Muscle of leg (tissue), 11 donors: Measurements from ENCODE around the gene TMSB4X. TPM values are rescaled to one million over a fixed set of nuclear protein-coding genes. Genes with fewer than 3 reads are reported as not detected.

Source experiments
- DNase-seq: peaks from one replicate; pipeline ENCODE4 v3.0.0; 2013
- H3K27ac ChIP-seq: one replicate; pipeline ENCODE4 v1.5.1; 2013; ENCODE audit warnings: mild to moderate bottlenecking, low read length, control low read depth
- H3K27me3 ChIP-seq: one replicate; pipeline ENCODE4 v1.6.1; 2013; ENCODE audit warnings: low read length; ENCODE audit not compliant: control insufficient read depth, insufficient read depth
- H3K36me3 ChIP-seq: one replicate; pipeline ENCODE4 v1.6.1; 2013; ENCODE audit warnings: low read length; ENCODE audit not compliant: control insufficient read depth, insufficient read depth
- H3K4me1 ChIP-seq: one replicate; pipeline ENCODE4 v1.6.1; 2013; ENCODE audit warnings: low read length; ENCODE audit not compliant: control insufficient read depth, insufficient read depth
- H3K4me3 ChIP-seq: one replicate; pipeline ENCODE4 v1.5.1; 2013; ENCODE audit warnings: low read length, control low read depth
- H3K9me3 ChIP-seq: replicated peaks from 2 replicates; pipeline ENCODE4 v1.6.1; 2013; ENCODE audit warnings: low read depth, low read length; ENCODE audit not compliant: control insufficient read depth
- WGBS: methylation state at CpG from one replicate; pipeline ENCODE4 v1.1.5; 2013; ENCODE audit warnings: missing lambda C conversion rate; ENCODE audit not compliant: insufficient coverage; 5-methylcytosine and 5-hydroxymethylcytosine counted together
- polyA plus RNA-seq, 8 donors: library from polyadenylated mRNA; unstranded; fragments of 120-200 nt; gene quantifications; one replicate each; pipeline versions ENCODE4 v1.2.1 to v1.2.3, GENCODE V29; 2013; ENCODE audit warnings: inconsistent platforms in 1 of 8, low replicate concordance in 1 of 8; ENCODE audit not compliant: insufficient read length in 8 of 8, insufficient read depth in 1 of 8
- total RNA-seq: library from RNA; stranded (reverse); fragments of 120-200 nt; gene quantifications from one replicate; pipeline ENCODE4 v1.2.4, GENCODE V29; 2013

Gene TMSB4X
- total and polyA plus RNA-seq, 9 donors, result 996 to 1,896 (median 1,301) TPM

DNA sequence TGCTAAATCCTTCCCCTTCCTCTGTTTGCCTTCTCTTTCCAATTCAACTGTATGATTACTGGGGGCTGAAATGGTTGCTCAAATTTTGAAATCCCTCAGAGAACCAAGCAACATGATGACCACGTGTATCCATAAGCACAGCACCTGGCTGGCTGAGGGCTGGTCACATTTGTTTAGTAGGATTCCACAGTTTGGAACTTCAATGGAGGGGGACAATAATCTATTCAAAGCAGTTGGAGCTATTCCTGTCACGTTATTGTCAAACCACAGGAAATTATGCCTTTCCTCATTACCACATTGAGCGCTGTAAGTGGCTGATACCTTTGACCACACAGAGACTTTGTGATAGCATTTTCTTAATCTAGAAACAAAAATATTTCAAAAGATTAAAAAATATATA, 7.0 kb downstream of the TMSB4X start:
- no peak overlapping the region for H3K4me3 ChIP-seq
- no peak for DNase-seq
- no CpG with 5 or more reads among the region's 3 CpGs for WGBS
- peaks cover 7% of the 10 kb centered on the region for H3K4me1 ChIP-seq
- peaks cover 23% of the 10 kb centered on the region for H3K27me3 ChIP-seq
- no peaks in the 10 kb centered on the region for H3K36me3 ChIP-seq
- H3K27ac ChIP-seq, result peak overlapping the region; percentile 35
- H3K9me3 ChIP-seq, result no peaks in the 10 kb centered on the region

DNA sequence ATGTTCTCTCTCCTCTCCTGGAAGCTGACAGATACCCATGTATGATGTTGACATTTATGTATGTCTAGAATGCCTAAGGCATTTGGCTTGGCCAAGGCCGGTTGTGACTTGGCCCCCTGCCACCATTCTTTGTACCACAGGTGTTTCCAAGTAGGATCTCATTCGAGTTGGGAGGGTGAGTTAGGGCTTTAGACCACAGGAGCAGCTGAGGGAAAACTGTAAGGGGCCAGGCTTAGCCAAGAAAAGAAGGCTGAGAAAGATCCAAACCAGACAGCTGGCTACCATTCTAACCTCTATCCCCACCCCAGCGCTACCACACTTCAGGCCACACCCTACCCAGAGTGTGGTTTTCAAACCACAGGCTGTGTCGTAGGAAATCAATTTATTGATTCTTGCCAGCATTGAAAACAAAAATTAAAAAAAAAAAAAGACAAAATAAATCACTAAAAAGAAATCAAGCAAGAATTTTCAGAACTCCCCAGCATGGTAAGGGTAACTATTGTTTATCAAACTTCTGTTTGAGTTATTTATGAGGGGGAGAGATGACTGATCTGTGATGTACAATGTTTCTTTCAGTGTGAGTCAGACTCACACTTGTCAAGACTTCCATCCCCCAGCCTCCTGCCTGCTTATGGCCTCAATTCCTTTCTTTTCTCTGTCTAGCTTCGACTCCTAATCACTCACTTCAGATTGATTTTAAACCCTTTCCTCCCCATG, 9.9 kb downstream of the TMSB4X start:
- Histone ChIP-seq H3K36me3 (no peaks in the 10 kb centered on the region), H3K27ac (peak overlapping the region; percentile 44), H3K4me1 (peaks cover 7% of the 10 kb centered on the region), H3K4me3 (no peak overlapping the region), H3K27me3 (peaks cover 26% of the 10 kb centered on the region), H3K9me3 (no peaks in the 10 kb centered on the region)
- DNase-seq, result peak; percentile 71
- WGBS, result 53% methylated on average over 1 of the region's 5 CpGs

DNA sequence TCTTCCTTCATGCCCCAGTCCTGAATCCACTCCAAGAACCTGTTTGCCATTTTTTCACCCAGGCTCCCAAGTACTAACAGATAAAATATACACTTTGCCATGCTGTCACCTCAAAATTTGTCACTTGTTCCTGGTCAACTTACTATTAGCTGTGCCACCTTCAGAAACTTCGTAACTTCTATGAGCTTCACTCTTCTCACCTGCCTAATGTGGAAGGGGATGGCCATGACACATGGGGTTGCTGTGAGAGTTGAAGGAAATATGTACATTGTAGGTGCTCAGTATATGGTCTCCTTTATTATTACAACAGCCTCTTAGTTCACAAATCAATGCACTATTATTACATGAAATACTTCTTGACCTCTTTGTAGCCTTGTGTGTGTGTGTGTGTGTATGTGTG, 10.4 kb downstream of the TMSB4X start:
- no peak for DNase-seq
- H3K27me3 ChIP-seq, result peaks cover 25% of the 10 kb centered on the region
- H3K36me3 ChIP-seq, result no peaks in the 10 kb centered on the region
- no peak overlapping the region for H3K4me3 ChIP-seq
- no peak overlapping the region for H3K27ac ChIP-seq
- H3K4me1 ChIP-seq, result peaks cover 10% of the 10 kb centered on the region
- no CpG with 5 or more reads among the region's 1 CpG for WGBS
- no peaks in the 10 kb centered on the region for H3K9me3 ChIP-seq

DNA sequence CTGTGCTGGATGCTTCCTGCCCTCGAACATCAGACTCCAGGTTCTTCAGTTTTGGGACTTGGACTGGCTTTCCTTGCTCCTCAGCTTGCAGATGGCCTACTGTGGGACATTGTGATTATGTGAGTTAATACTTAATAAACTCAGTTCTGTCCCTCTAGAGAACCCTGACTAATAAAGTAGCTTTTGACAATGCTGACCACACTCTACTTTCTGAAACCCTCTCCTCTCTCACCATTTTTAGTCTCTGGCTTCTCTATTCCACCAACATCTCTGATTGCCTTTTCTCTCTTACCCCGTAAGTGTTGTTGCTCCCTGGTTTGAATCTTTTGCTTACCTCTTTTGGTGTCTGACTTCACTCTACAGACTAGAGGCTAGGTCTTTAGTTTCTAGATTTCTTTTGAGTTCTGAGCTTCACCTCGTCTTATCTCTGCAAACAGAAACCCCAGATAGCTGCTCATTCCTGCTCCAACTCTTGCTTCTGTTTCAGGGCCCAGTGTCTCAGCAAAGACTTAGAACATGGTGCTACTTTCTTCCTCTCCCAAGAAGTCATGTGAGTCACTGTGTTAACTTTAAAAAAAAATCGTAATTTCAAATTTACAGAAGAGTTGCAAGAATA, 11.4 kb downstream of the TMSB4X start:
- Histone ChIP-seq H3K36me3 (no peaks in the 10 kb centered on the region), H3K27me3 (peaks cover 26% of the 10 kb centered on the region), H3K4me1 (peaks cover 10% of the 10 kb centered on the region), H3K27ac (no peak overlapping the region), H3K4me3 (no peak overlapping the region), H3K9me3 (no peaks in the 10 kb centered on the region)
- no peak for DNase-seq
- WGBS, result 86% methylated on average over 1 of the region's 4 CpGs

DNA sequence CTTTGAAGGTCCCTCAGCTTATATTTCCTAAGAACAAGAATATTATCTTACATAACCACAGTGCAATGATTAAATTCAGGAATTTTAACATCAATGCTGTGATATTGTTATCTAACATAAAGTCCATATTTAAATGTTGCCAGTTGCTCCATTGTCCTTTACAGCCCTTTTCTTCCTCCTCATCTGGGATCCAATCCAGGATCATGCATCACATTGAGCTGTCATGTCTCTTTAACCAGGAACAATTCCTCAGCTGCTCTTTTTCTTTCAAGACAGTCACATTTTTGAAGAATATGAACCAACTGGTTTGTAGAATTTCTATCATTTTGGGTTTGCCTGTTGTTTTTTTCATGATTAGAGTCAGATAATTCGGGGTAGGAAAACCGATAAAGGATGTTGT, 12.0 kb downstream of the TMSB4X start:
- Histone ChIP-seq H3K27ac (no peak overlapping the region), H3K36me3 (no peaks in the 10 kb centered on the region), H3K4me3 (no peak overlapping the region), H3K4me1 (peaks cover 10% of the 10 kb centered on the region), H3K27me3 (peaks cover 21% of the 10 kb centered on the region), H3K9me3 (no peaks in the 10 kb centered on the region)
- no CpG with 5 or more reads among the region's 2 CpGs for WGBS
- DNase-seq, result no peak

DNA sequence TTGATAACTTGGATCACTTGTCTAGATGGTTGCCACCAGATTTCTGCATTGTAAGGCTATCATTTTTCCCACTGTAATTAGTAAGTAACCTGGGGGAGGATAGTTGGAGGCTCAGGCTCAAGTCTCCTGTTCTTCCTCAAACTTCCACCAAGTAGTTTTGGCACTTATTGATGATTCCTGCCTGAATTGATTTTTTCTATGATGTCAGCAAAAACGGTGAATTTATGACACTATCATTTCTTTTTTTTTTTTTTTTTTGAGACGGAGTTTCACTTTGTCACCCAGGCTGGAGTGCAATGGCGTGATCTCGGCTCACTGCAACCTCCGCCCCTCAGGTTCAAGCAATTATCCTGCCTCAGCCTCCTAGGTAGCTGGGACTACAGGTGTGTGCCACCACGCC, 12.4 kb downstream of the TMSB4X start:
- no peaks in the 10 kb centered on the region for H3K36me3 ChIP-seq
- WGBS, result no CpG with 5 or more reads among the region's 6 CpGs
- no peak for DNase-seq
- H3K27ac ChIP-seq, result no peak overlapping the region
- no peak overlapping the region for H3K4me3 ChIP-seq
- peaks cover 20% of the 10 kb centered on the region for H3K27me3 ChIP-seq
- no peaks in the 10 kb centered on the region for H3K9me3 ChIP-seq
- peaks cover 10% of the 10 kb centered on the region for H3K4me1 ChIP-seq

DNA sequence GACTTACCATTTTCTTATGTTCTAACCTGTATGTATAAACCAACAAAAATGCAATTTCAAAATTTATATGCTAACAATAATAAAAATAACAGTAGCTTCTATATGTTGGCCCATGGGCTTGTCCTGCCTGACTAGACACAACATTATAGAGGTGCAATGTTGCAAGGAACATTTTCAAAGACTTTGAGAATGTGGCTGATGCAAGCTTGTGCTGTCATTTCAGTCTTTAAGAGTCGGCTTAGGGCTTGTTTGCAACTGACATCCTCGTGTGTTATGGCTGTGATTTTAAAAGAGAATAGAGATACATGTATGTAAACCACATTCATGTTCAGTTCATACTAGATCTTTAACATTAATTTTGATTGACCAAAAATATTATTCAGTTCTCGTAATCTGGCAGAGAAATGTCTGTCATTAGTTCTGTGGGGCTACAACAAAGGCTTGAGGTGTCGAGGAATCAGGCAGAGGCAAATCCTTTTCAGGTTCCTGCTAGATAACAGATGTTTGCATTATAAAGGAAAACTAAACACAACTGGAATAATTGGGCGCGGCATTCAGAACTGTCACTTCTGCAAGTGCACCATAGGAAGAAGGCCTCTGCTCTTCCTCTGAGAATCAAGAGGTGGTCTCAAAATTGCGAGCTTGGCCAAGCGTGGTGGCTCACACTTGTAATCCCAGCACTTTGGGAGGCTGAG, 13.1 kb downstream of the TMSB4X start:
- no peaks in the 10 kb centered on the region for H3K9me3 ChIP-seq
- DNase-seq, result no peak
- peaks cover 10% of the 10 kb centered on the region for H3K4me1 ChIP-seq
- H3K36me3 ChIP-seq, result no peaks in the 10 kb centered on the region
- H3K27me3 ChIP-seq, result peaks cover 17% of the 10 kb centered on the region
- 100% methylated on average over 3 of the region's 8 CpGs for WGBS
- no peak overlapping the region for H3K4me3 ChIP-seq
- no peak overlapping the region for H3K27ac ChIP-seq

DNA sequence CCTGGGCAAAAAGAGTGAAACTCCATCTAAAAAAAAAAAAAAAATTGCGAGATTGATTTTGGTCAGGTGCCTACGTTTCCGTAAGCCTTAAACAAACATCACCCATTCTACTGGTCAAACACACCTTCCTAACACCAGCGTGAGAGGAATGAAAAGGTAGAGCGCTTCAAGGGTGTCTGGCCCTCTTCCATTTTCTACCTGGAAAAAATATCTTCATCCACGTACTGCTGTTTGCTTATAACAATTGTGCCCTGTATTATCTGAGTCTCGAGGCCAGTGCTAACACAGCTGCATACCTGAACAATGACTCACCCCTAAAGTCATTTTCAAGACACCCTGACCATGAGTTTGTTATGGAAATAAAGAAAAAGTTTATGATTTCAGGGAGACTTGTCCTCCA, 13.9 kb downstream of the TMSB4X start:
- H3K27me3 ChIP-seq, result peaks cover 12% of the 10 kb centered on the region
- peaks cover 10% of the 10 kb centered on the region for H3K4me1 ChIP-seq
- no peaks in the 10 kb centered on the region for H3K9me3 ChIP-seq
- WGBS, result 85% methylated on average over 3 of the region's 7 CpGs
- H3K27ac ChIP-seq, result peak overlapping the region; percentile 55
- DNase-seq, result peak; percentile 67
- H3K4me3 ChIP-seq, result no peak overlapping the region
- H3K36me3 ChIP-seq, result no peaks in the 10 kb centered on the region

DNA sequence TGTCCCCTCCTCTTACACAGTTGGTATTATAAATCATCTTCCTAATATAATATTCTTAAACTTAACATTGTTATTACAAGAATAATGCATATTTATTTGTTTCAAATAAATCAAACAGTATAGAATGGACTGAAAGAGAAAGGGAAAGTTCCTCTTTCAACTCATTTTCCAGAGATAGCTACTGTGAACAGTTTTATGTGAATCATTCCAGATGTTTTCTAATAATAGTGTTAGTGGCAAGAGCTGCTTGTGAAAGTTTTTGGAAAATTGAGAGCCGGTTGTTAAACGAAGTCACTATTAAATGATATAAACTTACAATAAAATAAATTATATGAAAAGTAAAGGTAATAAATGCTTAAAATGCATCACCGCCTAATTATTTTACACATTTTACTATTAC, 14.6 kb downstream of the TMSB4X start:
- H3K27me3 ChIP-seq, result peaks cover 12% of the 10 kb centered on the region
- no peak overlapping the region for H3K4me3 ChIP-seq
- peak overlapping the region; percentile 49 for H3K27ac ChIP-seq
- no peaks in the 10 kb centered on the region for H3K9me3 ChIP-seq
- no peaks in the 10 kb centered on the region for H3K36me3 ChIP-seq
- peaks cover 9% of the 10 kb centered on the region for H3K4me1 ChIP-seq
- DNase-seq, result peak; percentile 82
- WGBS, result no CpG with 5 or more reads among the region's 3 CpGs

DNA sequence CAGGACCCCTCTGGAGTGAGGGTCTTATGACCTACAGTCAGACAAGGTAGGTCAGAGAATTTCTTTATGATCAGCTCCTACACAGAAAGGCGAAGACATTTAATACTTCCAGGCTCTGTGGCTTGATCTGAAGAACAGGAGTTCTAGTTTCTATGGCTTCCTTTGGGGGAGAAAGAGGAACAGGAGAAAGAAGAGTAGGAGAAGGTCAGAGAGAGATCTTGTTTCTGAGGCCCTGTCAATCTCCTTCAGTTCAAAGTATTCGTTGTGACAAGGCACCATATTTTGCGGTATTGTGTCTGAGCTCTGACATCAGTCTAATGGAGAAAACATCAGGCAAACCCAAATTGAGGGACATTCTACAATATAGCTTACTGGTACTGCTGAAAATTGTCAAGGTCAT, 16.7 kb downstream of the TMSB4X start:
- Histone ChIP-seq H3K4me3 (no peak overlapping the region), H3K36me3 (no peaks in the 10 kb centered on the region), H3K27ac (no peak overlapping the region), H3K9me3 (no peaks in the 10 kb centered on the region), H3K4me1 (peaks cover 6% of the 10 kb centered on the region), H3K27me3 (peaks cover 12% of the 10 kb centered on the region)
- no peak for DNase-seq
- WGBS, result no CpG with 5 or more reads among the region's 3 CpGs
